ENCODE data around the gene TTC7B. TPM values are rescaled to one million over a fixed set of nuclear protein-coding genes. Genes with fewer than 3 reads are reported as not detected.

TTC7B gene
- total RNA-seq, 1 experiment from 2014 or later = 40.9 TPM

DNA sequence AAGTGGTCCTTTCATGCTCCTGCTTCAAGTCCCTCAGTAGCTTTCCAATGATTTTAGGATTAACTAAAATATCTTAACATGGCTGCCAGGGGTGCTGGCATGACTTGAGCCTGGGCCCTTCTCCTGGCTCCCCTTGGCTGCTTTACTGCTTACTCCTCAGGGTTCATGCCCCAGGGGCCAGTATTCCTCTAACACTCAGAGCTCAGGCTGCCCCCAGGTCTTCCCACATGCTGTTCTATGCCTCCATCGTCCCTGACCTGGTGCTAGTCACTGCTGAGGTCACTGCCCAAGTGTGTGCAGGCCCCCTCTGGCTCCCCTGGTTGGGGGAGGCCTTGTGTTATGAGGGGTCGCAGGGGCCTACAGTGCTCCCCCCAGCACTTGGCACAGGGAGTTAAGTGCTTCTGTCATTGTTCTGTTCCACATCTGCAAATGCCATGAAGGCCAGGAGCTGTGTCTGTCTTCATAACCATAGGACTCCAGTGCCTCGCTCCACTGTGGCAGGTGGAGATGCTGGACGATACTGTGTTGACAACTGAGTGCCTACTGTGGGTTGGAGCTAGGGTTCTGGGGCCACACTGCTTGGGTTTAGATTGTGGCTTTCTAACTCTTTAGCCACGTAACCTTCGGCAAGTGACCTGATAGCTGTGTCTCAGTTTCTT, 228.8 kb downstream of the TTC7B start:
- no peak overlapping the region for H3K4me3 ChIP-seq (ENCODE audit: low read depth in 2 of 2, low read length in 2 of 2)
- ATAC-seq = no peak
- intact Hi-C loops (cut with micrococcal nuclease; ENCODE audit: unreplicated experiment) (no loop called here), in situ Hi-C loops (cut with HindIII; ENCODE audit: low pct_unique_long_range_greater_than_20kb, low sequenced_read_pairs) (no loop called here)
- TF ChIP-seq SIN3A (IDR thresholded peaks at IDR 0.05; ENCODE audit: borderline replicate concordance, insufficient read depth, low read depth, low read length) = no peak
- TF ChIP-seq, protein P1, sequence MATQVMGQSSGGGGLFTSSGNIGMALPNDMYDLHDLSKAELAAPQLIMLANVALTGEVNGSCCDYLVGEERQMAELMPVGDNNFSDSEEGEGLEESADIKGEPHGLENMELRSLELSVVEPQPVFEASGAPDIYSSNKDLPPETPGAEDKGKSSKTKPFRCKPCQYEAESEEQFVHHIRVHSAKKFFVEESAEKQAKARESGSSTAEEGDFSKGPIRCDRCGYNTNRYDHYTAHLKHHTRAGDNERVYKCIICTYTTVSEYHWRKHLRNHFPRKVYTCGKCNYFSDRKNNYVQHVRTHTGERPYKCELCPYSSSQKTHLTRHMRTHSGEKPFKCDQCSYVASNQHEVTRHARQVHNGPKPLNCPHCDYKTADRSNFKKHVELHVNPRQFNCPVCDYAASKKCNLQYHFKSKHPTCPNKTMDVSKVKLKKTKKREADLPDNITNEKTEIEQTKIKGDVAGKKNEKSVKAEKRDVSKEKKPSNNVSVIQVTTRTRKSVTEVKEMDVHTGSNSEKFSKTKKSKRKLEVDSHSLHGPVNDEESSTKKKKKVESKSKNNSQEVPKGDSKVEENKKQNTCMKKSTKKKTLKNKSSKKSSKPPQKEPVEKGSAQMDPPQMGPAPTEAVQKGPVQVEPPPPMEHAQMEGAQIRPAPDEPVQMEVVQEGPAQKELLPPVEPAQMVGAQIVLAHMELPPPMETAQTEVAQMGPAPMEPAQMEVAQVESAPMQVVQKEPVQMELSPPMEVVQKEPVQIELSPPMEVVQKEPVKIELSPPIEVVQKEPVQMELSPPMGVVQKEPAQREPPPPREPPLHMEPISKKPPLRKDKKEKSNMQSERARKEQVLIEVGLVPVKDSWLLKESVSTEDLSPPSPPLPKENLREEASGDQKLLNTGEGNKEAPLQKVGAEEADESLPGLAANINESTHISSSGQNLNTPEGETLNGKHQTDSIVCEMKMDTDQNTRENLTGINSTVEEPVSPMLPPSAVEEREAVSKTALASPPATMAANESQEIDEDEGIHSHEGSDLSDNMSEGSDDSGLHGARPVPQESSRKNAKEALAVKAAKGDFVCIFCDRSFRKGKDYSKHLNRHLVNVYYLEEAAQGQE (IDR thresholded peaks at IDR 0.05; ENCODE audit: insufficient read depth in 1 of 2, low read depth in 2 of 2, low read length in 1 of 2) = no peak
- TF ChIP-seq TCF7L2 (IDR thresholded peaks at IDR 0.05; ENCODE audit: low read depth, low read length) = no peak
- TF ChIP-seq POLR2AphosphoS5 (IDR thresholded peaks at IDR 0.05; ENCODE audit: low read depth, low read length) = no peak
- TF ChIP-seq, protein P2, sequence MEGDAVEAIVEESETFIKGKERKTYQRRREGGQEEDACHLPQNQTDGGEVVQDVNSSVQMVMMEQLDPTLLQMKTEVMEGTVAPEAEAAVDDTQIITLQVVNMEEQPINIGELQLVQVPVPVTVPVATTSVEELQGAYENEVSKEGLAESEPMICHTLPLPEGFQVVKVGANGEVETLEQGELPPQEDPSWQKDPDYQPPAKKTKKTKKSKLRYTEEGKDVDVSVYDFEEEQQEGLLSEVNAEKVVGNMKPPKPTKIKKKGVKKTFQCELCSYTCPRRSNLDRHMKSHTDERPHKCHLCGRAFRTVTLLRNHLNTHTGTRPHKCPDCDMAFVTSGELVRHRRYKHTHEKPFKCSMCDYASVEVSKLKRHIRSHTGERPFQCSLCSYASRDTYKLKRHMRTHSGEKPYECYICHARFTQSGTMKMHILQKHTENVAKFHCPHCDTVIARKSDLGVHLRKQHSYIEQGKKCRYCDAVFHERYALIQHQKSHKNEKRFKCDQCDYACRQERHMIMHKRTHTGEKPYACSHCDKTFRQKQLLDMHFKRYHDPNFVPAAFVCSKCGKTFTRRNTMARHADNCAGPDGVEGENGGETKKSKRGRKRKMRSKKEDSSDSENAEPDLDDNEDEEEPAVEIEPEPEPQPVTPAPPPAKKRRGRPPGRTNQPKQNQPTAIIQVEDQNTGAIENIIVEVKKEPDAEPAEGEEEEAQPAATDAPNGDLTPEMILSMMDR (IDR thresholded peaks at IDR 0.05) = no peak
- DNase-seq (ENCODE audit: low read depth, low spot score) = no peak
- no peaks in the 10 kb centered on the region for H3K36me3 ChIP-seq (ENCODE audit: control insufficient read depth, insufficient read depth, low read length)
- H3K4me1 ChIP-seq (ENCODE audit: control insufficient read depth, insufficient read depth, low read length) = no peaks in the 10 kb centered on the region
- H3K27me3 ChIP-seq (ENCODE audit: control insufficient read depth, insufficient read depth, low read length) = no peaks in the 10 kb centered on the region
- no TSS peak for BruUV-seq (replicated peaks)
- POLR2A ChIA-PET = no interaction called here
- CTCF ChIA-PET = no interaction called here
- no peak overlapping the region for H3K27ac ChIP-seq (ENCODE audit: low read length)
- H3K9me3 ChIP-seq (ENCODE audit: control insufficient read depth, insufficient read depth, low read depth, low read length) = no peaks in the 10 kb centered on the region

DNA sequence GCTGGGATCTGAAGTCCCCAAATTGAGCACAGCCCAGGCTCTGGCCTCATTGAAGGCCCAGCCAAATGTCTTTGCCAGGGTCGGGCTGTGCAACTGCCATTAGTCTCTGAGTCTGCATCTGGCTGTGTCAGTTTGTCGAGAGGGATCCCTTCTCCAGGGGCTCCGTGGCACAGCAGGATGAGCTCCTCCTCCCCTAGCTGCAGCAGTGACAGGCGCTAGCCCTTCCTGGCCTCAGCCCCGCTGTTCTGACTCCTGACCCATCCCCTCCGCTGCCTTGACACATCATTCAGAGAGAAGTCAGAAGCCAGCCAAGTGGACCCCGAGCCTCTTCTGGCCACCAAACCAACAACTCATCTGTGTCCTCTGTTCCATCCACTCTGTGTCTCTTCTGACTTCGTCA, 231.1 kb downstream of the TTC7B start:
- Histone ChIP-seq H3K27ac (ENCODE audit: low read length) (no peak overlapping the region), H3K27me3 (ENCODE audit: control insufficient read depth, insufficient read depth, low read length) (no peaks in the 10 kb centered on the region), H3K9me3 (ENCODE audit: control insufficient read depth, insufficient read depth, low read depth, low read length) (no peaks in the 10 kb centered on the region), H3K4me1 (ENCODE audit: control insufficient read depth, insufficient read depth, low read length) (no peaks in the 10 kb centered on the region), H3K4me3 (ENCODE audit: low read depth in 2 of 2, low read length in 2 of 2) (no peak overlapping the region), H3K36me3 (ENCODE audit: control insufficient read depth, insufficient read depth, low read length) (no peaks in the 10 kb centered on the region)
- DNase-seq (ENCODE audit: low read depth, low spot score) (no peak), ATAC-seq (no peak)
- no TSS peak for BruUV-seq (replicated peaks)
- ChIA-PET POLR2A (interaction anchor here (0.5 kb wide), 1 partner anchor 1871 kb away, joined by 3 read pairs; no protein-coding TSS in a partner anchor), CTCF (no interaction called here)
- intact Hi-C loops (cut with micrococcal nuclease; ENCODE audit: unreplicated experiment) = no loop called here
- TF ChIP-seq, protein P1 (IDR thresholded peaks at IDR 0.05; ENCODE audit: insufficient read depth in 1 of 2, low read depth in 2 of 2, low read length in 1 of 2) = no peak
- no peak for TF ChIP-seq POLR2AphosphoS5 (IDR thresholded peaks at IDR 0.05; ENCODE audit: low read depth, low read length)
- TF ChIP-seq, protein P2 (IDR thresholded peaks at IDR 0.05) = no peak
- TF ChIP-seq TCF7L2 (IDR thresholded peaks at IDR 0.05; ENCODE audit: low read depth, low read length) = no peak
- TF ChIP-seq SIN3A (IDR thresholded peaks at IDR 0.05; ENCODE audit: borderline replicate concordance, insufficient read depth, low read depth, low read length) = no peak
- in situ Hi-C loops (cut with HindIII; ENCODE audit: low pct_unique_long_range_greater_than_20kb, low sequenced_read_pairs) = no loop called here
